Heart left ventricle (tissue), 16 donors: Measurements from ENCODE around the gene NSUN7. TPM values are rescaled to one million over a fixed set of nuclear protein-coding genes. Genes with fewer than 3 reads are reported as not detected.
A peak's percentile ranks its signal among the peaks of the same experiment; 100 is the strongest.

ENCODE experiments used
- ATAC-seq, 4 donors: fragments of 200-7000 bp; cut with Tn5 transposase; one replicate each; pipeline ENCODE4 v1.9.1; 2020 to 2022; ENCODE audit warnings: moderate library complexity in 4 of 4, mild to moderate bottlenecking in 3 of 4, moderate number of reproducible peaks in 1 of 4
- DNase-seq, 5 donors: peaks; one replicate each; pipeline ENCODE4 v3.0.0-alpha.2; 2020
- H3K27ac ChIP-seq, 12 donors: fragments of 200-600 bp; sonication (generic) in 4 of 12; one replicate each; pipeline versions ENCODE4 v1.5.0 to v1.8.0; 2016 to 2022; ENCODE audit warnings: mild to moderate bottlenecking in 2 of 12
- H3K27me3 ChIP-seq, 9 donors: fragments of 200-600 bp; sonication (generic) in 2 of 9; one replicate each; pipeline versions ENCODE4 v1.5.1 to v1.8.0; 2016 to 2022; ENCODE audit warnings: mild to moderate bottlenecking in 3 of 9
- H3K36me3 ChIP-seq, 9 donors: fragments of 200-600 bp; sonication (generic) in 2 of 9; one replicate each; pipeline versions ENCODE4 v1.5.0 to v1.8.0; 2018 to 2022; ENCODE audit warnings: mild to moderate bottlenecking in 2 of 9
- H3K4me1 ChIP-seq, 12 donors: fragments of 200-600 bp; sonication (generic) in 4 of 12; one replicate each; pipeline versions ENCODE4 v1.5.0 to v1.8.0; 2016 to 2022; ENCODE audit warnings: mild to moderate bottlenecking in 3 of 12
- H3K4me3 ChIP-seq, 12 donors: fragments of 200-600 bp; sonication (generic) in 4 of 12; one replicate each; pipeline versions ENCODE4 v1.5.0 to v1.8.0; 2017 to 2022; ENCODE audit warnings: mild to moderate bottlenecking in 9 of 12, moderate library complexity in 4 of 12
- H3K9me3 ChIP-seq, 12 donors: fragments of 200-600 bp; sonication (generic) in 4 of 12; one replicate each; pipeline versions ENCODE4 v1.5.0 to v1.8.0; 2016 to 2022; ENCODE audit warnings: mild to moderate bottlenecking in 1 of 12
- POLR2A ChIP-seq, 2 donors: fragments of 450-650 bp; IDR thresholded peaks; one replicate each; pipeline ENCODE4 v1.6.1; 2017; ENCODE audit warnings: antibody characterized with exemption in 2 of 2, mild to moderate bottlenecking in 2 of 2, moderate library complexity in 2 of 2
- WGBS, 4 donors: extraction: QIAGEN DNeasy Blood & Tissue Kit in 2 of 4; methylation state at CpG; one replicate each; pipeline versions ENCODE4 v1.1.5 to v1.1.7; 2013 to 2018; 5-methylcytosine and 5-hydroxymethylcytosine counted together
- intact Hi-C, 10 donors: fragments of 100-400 bp; cut with DNase I; formaldehyde crosslinking; loops; one replicate each; pipeline versions ENCODE4 v1.11.1 to v1.14.2; 2022
- polyA plus RNA-seq, 2 donors: library from polyadenylated mRNA; stranded (reverse); fragments of 200-250 nt; gene quantifications; one replicate each; pipeline ENCODE4 v1.2.3, GENCODE V29; 2013
- total RNA-seq, 9 donors: library from RNA; depleted of rRNA in 2 of 9; stranded (reverse); fragments of >200 nt in 2 of 9; fragmentation: NEBNext Ultra II Directional in 3 of 9; extraction: Animal tissue kit (Norgen Biotek cat#: 25700) in 3 of 9; gene quantifications; one replicate each; pipeline versions ENCODE4 v1.1.0 to v1.2.4, GENCODE V29; 2016 to 2023
- TF ChIP-seq, protein P1 (sequence below), 12 donors: fragments of 200-600 bp; sonication (generic) in 4 of 12; IDR thresholded peaks; one replicate each; pipeline versions ENCODE4 v1.5.0 to v1.8.0; 2018 to 2022; ENCODE audit warnings: antibody characterized with exemption in 12 of 12, mild to moderate bottlenecking in 5 of 12
- donor health status: ischemic (EF 13 %, LVEDD 7.1; RV severe dilation, severe dysfunction).
- donor health status: healthy with polysubstance abuse.
- donor health status: DM: no; HTN: yes; CAD: no.
- donor health status: DM: no; HTN: no; CAD: no.
- donor health status: ischemic (EF 25% LVEDD 6.9; RV normal size, moderate dysfunction).
- donor health status: ischemic (EF 25% LVEDD 5.7; RV mildly dilated, moderate dysfunction).
- donor health status: healthy.
- donor health status: DM: yes; HTN: yes; CAD: no.
- donor health status: ischemic (EF 35%, LVEDD 5.7; RV mildly dilated, moderate dysfunction).
- donor health status: nonischemic (EF 11% LVEDD 7.7; RV severe dilation, severe dysfunction).
- donor health status: DM: yes; HTN: yes; CAD: no.
- donor health status: PGD.
- donor health status: ischemic (EF 29% LVEDD 5.4; RV normal size, mild dysfunction).
- donor health status: nonischemic (EF 23%, LVEDD 6.1; RV moderate dilation, normal function).

NSUN7 gene
- total and polyA plus RNA-seq, 11 donors, result 0.04 to 1.4 (median 0.20) TPM; not detected in 3

DNA sequence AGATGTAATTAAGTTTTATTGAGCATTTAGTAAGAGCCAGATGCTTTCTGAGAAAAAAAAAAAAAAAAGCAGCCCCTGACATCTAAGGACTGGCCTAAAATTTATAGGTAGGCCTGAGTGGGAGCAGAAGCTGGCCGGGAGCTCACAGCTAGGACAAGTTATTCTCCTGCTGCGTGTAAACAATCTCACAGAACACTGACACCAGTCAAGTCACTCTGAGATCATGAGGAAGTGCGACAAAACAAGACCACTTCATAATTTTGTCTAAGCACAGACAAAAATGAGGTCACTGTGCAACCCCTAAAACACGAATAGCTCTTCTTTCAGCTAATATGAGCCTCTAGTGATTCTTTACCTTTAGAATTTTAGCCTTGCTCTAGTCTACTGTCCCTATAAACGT is 15.3 kb upstream of the NSUN7 start:
- DNase-seq (no peak), ATAC-seq (peak in 1 of 4 donors; percentile 54)
- H3K27ac ChIP-seq, result peak overlapping the region in 1 of 12 donors; percentile 40
- H3K4me1 ChIP-seq, result peaks cover 0 to 35% (median 0%) of the 10 kb centered on the region in 12 donors
- 78 to 91% (median 86%) methylated on average over 5 of the region's 5 CpGs for WGBS, 4 donors
- H3K4me3 ChIP-seq, result no peak overlapping the region
- intact Hi-C loops, result loop anchor here in 6 of 10 donors (5.0 to 10.0 kb wide), 6 partner anchors 158 to 490 kb away; partner anchors contain the start of gene APBB2 (in 1 of the 6)
- no peaks in the 10 kb centered on the region for H3K36me3 ChIP-seq
- no peaks in the 10 kb centered on the region for H3K27me3 ChIP-seq
- no peak for TF ChIP-seq POLR2A (IDR thresholded peaks at IDR 0.05)
- TF ChIP-seq, protein P1, sequence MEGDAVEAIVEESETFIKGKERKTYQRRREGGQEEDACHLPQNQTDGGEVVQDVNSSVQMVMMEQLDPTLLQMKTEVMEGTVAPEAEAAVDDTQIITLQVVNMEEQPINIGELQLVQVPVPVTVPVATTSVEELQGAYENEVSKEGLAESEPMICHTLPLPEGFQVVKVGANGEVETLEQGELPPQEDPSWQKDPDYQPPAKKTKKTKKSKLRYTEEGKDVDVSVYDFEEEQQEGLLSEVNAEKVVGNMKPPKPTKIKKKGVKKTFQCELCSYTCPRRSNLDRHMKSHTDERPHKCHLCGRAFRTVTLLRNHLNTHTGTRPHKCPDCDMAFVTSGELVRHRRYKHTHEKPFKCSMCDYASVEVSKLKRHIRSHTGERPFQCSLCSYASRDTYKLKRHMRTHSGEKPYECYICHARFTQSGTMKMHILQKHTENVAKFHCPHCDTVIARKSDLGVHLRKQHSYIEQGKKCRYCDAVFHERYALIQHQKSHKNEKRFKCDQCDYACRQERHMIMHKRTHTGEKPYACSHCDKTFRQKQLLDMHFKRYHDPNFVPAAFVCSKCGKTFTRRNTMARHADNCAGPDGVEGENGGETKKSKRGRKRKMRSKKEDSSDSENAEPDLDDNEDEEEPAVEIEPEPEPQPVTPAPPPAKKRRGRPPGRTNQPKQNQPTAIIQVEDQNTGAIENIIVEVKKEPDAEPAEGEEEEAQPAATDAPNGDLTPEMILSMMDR (IDR thresholded peaks at IDR 0.05), result no peak
- H3K9me3 ChIP-seq, result no peaks in the 10 kb centered on the region

DNA sequence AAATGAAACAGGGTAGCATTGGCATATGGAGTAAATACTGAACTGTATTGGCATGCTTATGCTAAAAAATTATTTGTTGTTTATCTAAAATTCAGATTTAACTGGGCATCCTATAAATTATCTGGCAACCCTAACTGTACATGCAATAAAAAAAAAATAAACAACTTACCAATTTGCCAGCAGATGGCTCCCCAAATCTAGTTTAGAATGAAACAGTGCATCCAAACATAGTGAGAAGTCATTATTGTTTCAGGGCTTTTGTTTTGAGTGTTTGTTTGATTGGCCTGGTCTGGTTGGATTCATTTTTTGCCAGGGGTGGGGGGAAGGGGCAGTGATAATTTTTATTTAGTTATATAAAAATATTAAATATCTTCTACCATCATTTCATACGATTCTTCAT is 12.8 kb upstream of the NSUN7 start:
- H3K27ac ChIP-seq, result no peak overlapping the region
- DNase-seq (no peak), ATAC-seq (no peak)
- no peaks in the 10 kb centered on the region for H3K9me3 ChIP-seq
- intact Hi-C loops, result loop anchor here in 9 of 10 donors (2.0 to 10.0 kb wide), 8 partner anchors 105 to 488 kb away; partner anchors contain the start of gene APBB2 (in 1 of the 9)
- peaks cover 0 to 20% (median 0%) of the 10 kb centered on the region in 12 donors for H3K4me1 ChIP-seq
- no peaks in the 10 kb centered on the region for H3K36me3 ChIP-seq
- H3K27me3 ChIP-seq, result peaks cover 0 to 5% (median 0%) of the 10 kb centered on the region in 9 donors
- no peak for TF ChIP-seq POLR2A (IDR thresholded peaks at IDR 0.05)
- TF ChIP-seq, protein P1 (IDR thresholded peaks at IDR 0.05), result peak in 8 of 12 donors; percentile 18 to 50 (median 31)
- 85 to 91% (median 90%) methylated on average over 1 of the region's 1 CpG for WGBS, 4 donors
- no peak overlapping the region for H3K4me3 ChIP-seq

DNA sequence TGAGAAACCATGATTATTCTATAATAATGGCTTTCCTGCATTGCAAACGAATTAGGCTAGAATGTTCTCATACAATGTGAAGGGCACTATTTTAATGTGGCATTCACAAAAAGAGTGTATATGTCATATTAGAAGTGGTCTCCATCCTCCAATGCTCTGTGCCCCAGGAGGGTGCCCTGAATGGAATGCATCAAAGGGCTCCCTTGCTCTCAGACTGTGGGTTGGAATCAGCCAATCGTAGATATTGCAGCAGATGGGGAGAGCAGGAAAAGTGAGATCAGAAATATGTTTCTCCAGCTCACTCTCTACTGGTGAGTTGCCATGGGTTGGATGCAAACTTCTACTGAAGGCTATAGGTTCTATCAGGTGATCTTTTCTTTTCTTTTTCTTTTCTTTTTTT is 11.9 kb upstream of the NSUN7 start:
- no peak for DNase-seq
- 65 to 71% (median 69%) methylated on average over 2 of the region's 2 CpGs for WGBS, 4 donors
- Histone ChIP-seq H3K27me3 (peaks cover 0 to 5% (median 0%) of the 10 kb centered on the region in 9 donors), H3K36me3 (no peaks in the 10 kb centered on the region), H3K27ac (no peak overlapping the region), H3K9me3 (no peaks in the 10 kb centered on the region), H3K4me1 (peaks cover 0 to 10% (median 0%) of the 10 kb centered on the region in 12 donors), H3K4me3 (no peak overlapping the region)
- intact Hi-C loops, result loop anchor here in 9 of 10 donors (2.0 to 10.0 kb wide), 8 partner anchors 104 to 487 kb away; partner anchors contain the start of gene APBB2 (in 1 of the 9)
- no peak for ATAC-seq
- TF ChIP-seq, protein P1 (IDR thresholded peaks at IDR 0.05), result no peak
- TF ChIP-seq POLR2A (IDR thresholded peaks at IDR 0.05), result no peak

DNA sequence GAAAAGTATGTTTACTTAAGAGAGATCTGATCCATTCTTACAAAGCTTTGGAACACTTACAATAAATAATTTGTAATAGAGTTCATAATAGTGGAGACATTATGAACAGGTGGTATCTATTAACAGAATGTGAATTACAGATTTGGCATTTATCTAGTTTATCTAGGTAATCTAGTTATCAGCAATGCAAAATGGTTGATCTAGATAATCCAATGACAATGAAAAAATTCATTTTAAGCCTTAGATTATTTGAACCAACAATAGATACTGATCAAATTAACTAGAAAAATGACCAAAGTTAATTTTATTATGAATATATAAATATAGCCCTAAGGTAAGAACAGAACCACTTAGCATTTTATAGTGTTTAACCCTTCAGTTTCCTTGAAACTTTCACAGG is 10.4 kb upstream of the NSUN7 start:
- DNase-seq (no peak), ATAC-seq (no peak)
- peaks cover 0 to 6% (median 0%) of the 10 kb centered on the region in 12 donors for H3K4me1 ChIP-seq
- no peaks in the 10 kb centered on the region for H3K36me3 ChIP-seq
- TF ChIP-seq, protein P1 (IDR thresholded peaks at IDR 0.05), result no peak
- no peak for TF ChIP-seq POLR2A (IDR thresholded peaks at IDR 0.05)
- H3K27ac ChIP-seq, result no peak overlapping the region
- H3K27me3 ChIP-seq, result peaks cover 0 to 5% (median 0%) of the 10 kb centered on the region in 9 donors
- no peaks in the 10 kb centered on the region for H3K9me3 ChIP-seq
- no peak overlapping the region for H3K4me3 ChIP-seq
- intact Hi-C loops, result loop anchor here in 8 of 10 donors (5.0 to 10.0 kb wide), 6 partner anchors 103 to 485 kb away; partner anchors contain the start of gene APBB2 (in 1 of the 8)
